GM23338 (cell line): ENCODE results near the gene MND1. TPM values are rescaled to one million over a fixed set of nuclear protein-coding genes. Genes with fewer than 3 reads are reported as not detected.

Experiments
- ATAC-seq: fragments of 200-7000 bp; cut with Tn5 transposase; 3 replicates; pipeline ENCODE4 v1.9.1; 2020
- DNase-seq: peaks from one replicate; pipeline ENCODE4 v3.0.0-alpha.2; 2015; ENCODE audit warnings: low spot score
- H2AFZ ChIP-seq: fragments of 200-600 bp; sonication (generic); 2 replicates; pipeline ENCODE4 v1.8.0; 2016; ENCODE audit warnings: antibody characterized with exemption, mild to moderate bottlenecking, moderate library complexity
- H3F3A ChIP-seq: fragments of 200-600 bp; sonication (generic); replicated peaks from 2 replicates; pipeline ENCODE4 v1.8.0; 2017; ENCODE audit warnings: antibody characterized with exemption, mixed run types, low read depth
- H3K27ac ChIP-seq: fragments of 200-600 bp; sonication (generic); 2 replicates; pipeline ENCODE4 v1.6.1; 2016; ENCODE audit warnings: low read depth
- H3K27me3 ChIP-seq: fragments of 200-600 bp; sonication (generic); 2 replicates; pipeline ENCODE4 v1.8.0; 2016; ENCODE audit warnings: mild to moderate bottlenecking, mixed run types, moderate library complexity; ENCODE audit not compliant: insufficient read depth
- H3K36me3 ChIP-seq: fragments of 200-600 bp; sonication (generic); 2 replicates; pipeline ENCODE4 v1.8.0; 2016; ENCODE audit warnings: mild to moderate bottlenecking; ENCODE audit not compliant: insufficient read depth
- H3K4me1 ChIP-seq: fragments of 200-600 bp; sonication (generic); 2 replicates; pipeline ENCODE4 v1.8.0; 2016; ENCODE audit warnings: mild to moderate bottlenecking, moderate library complexity; ENCODE audit not compliant: insufficient read depth
- H3K4me2 ChIP-seq: fragments of 200-600 bp; sonication (generic); 2 replicates; pipeline ENCODE4 v1.7.1; 2017; ENCODE audit warnings: mixed run types
- H3K4me3 ChIP-seq: fragments of 200-600 bp; sonication (generic); 2 replicates; pipeline ENCODE4 v1.6.1; 2016; ENCODE audit warnings: mixed run types
- H3K79me2 ChIP-seq: fragments of 200-600 bp; sonication (generic); replicated peaks from 2 replicates; pipeline ENCODE4 v1.8.0; 2017; ENCODE audit warnings: mild to moderate bottlenecking; ENCODE audit not compliant: insufficient read depth
- H3K9me2 ChIP-seq: fragments of 200-600 bp; sonication (generic); 2 replicates; pipeline ENCODE4 v1.8.0; 2017; ENCODE audit not compliant: insufficient read depth
- H4K20me1 ChIP-seq: fragments of 200-600 bp; sonication (generic); replicated peaks from 2 replicates; pipeline ENCODE4 v1.8.0; 2017; ENCODE audit warnings: mild to moderate bottlenecking; ENCODE audit not compliant: insufficient read depth
- H3K27ac Mint-ChIP-seq: 2 replicates; pipeline ENCODE4 v1.8.0; 2020; ENCODE audit warnings: inconsistent platforms, mild to moderate bottlenecking, moderate library complexity, mixed read lengths
- H3K27me3 Mint-ChIP-seq: 3 replicates; pipeline ENCODE4 v1.8.0; 2022; ENCODE audit warnings: low read depth, mild to moderate bottlenecking, moderate library complexity, mixed read lengths, inconsistent platforms; ENCODE audit not compliant: insufficient read depth, poor library complexity
- H3K36me3 Mint-ChIP-seq: 3 replicates; pipeline ENCODE4 v1.8.0; 2021; ENCODE audit warnings: low read depth, mild to moderate bottlenecking, inconsistent platforms, moderate library complexity, mixed read lengths
- H3K4me1 Mint-ChIP-seq: 3 replicates; pipeline ENCODE4 v1.8.0; 2020; ENCODE audit warnings: mild to moderate bottlenecking, inconsistent platforms, mixed read lengths
- H3K4me3 Mint-ChIP-seq: 3 replicates; pipeline ENCODE4 v1.8.0; 2021; ENCODE audit warnings: moderate library complexity, mild to moderate bottlenecking, inconsistent platforms, mixed read lengths
- H3K9me3 Mint-ChIP-seq: 3 replicates; pipeline ENCODE4 v1.8.0; 2020; ENCODE audit warnings: moderate library complexity, mild to moderate bottlenecking, inconsistent platforms, mixed read lengths
- EZH2 ChIP-seq: fragments of 200-600 bp; sonication (generic); IDR thresholded peaks from one replicate; pipeline ENCODE4 v1.8.0; 2017; ENCODE audit warnings: antibody characterized with exemption, mild to moderate bottlenecking, low read depth; ENCODE audit not compliant: unreplicated experiment
- EZH2phosphoT487 ChIP-seq: fragments of 200-600 bp; sonication (generic); IDR thresholded peaks from one replicate; pipeline ENCODE4 v1.8.1; 2018; ENCODE audit warnings: antibody characterized with exemption; ENCODE audit not compliant: unreplicated experiment
- JUNB ChIP-seq: IDR thresholded peaks from one replicate; pipeline ENCODE4 v1.6.1; 2016; ENCODE audit warnings: antibody characterized with exemption; ENCODE audit not compliant: unreplicated experiment
- POLR2AphosphoS5 ChIP-seq: IDR thresholded peaks from 2 replicates; pipeline ENCODE4 v1.6.1; 2016; ENCODE audit warnings: antibody characterized with exemption, low read depth
- ZNF114 ChIP-seq: fragments of 250-450 bp; sonication (Bioruptor Pico); IDR thresholded peaks from 2 replicates; pipeline ENCODE4 v1.5.0; 2020; ENCODE audit warnings: mild to moderate bottlenecking, moderate library complexity
- ZNF331 ChIP-seq: fragments of 250-450 bp; sonication (Bioruptor Pico); IDR thresholded peaks from 2 replicates; pipeline ENCODE4 v1.5.0; 2020; ENCODE audit warnings: low read depth, mild to moderate bottlenecking, moderate library complexity
- polyA plus RNA-seq: library from polyadenylated mRNA; unstranded; fragments of >200 nt; fragmentation: Nextera tagmentation; extraction: Ambion mirVana; gene quantifications from 2 replicates; pipeline ENCODE4 v1.2.1, GENCODE V29; 2016
- total RNA-seq: library from RNA; depleted of rRNA; stranded (reverse); fragments of >200 nt; shearing (Covaris generic); gene quantifications from 2 replicates; pipeline ENCODE4 v1.2.3, GENCODE V29; 2014
- TF ChIP-seq, protein P1 (sequence below), 2 experiments: fragments of 200-600 bp in 1 of 2; sonication (generic) in 1 of 2; conservative IDR thresholded peaks; 2 replicates each; pipeline versions ENCODE4 v1.5.1 to v1.6.1; 2016 to 2017; ENCODE audit warnings: antibody characterized with exemption in 2 of 2, low read depth in 2 of 2, mild to moderate bottlenecking in 2 of 2, moderate library complexity in 1 of 2
- TF ChIP-seq, protein P2 (sequence below): IDR thresholded peaks from 2 replicates; pipeline ENCODE4 v1.6.1; 2016; ENCODE audit warnings: antibody characterized with exemption

Gene MND1
- total and polyA plus RNA-seq, 2 experiments from 2014 or later, result 22.5 to 63.5 TPM

DNA sequence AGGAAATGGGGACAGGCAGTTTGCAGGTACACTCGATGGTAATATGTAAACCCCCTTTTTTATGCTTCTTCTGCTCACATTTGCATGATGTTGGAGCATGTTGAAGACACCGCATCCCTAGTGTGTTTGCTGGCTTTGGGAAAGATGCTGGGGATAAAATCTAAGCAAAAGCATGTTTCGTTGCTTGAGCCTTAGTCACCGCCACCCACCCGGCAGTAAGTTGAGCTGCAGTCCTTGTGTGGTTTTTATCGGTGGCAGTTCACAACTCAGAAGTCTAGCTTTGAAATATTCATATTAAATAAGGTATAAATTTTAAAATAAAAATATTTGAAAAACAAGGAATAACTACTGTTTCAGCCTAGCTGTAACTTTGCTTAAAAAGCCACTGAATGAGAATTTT is 21.7 kb upstream of the MND1 start:
- no peaks in the 10 kb centered on the region for H3K9me2 ChIP-seq
- no peak overlapping the region for H3K4me3 ChIP-seq
- Mint-ChIP-seq H3K4me3 (no peak overlapping the region), H3K36me3 (peaks cover 11% of the 10 kb centered on the region), H3K9me3 (no peaks in the 10 kb centered on the region), H3K4me1 (peaks cover under 1% of the 10 kb centered on the region; the same call in 2 of the 3 replicates), H3K27ac (no peak overlapping the region), H3K27me3 (peaks cover 3% of the 10 kb centered on the region)
- H3K27ac ChIP-seq, result no peak overlapping the region
- H3K79me2 ChIP-seq, result no peaks in the 10 kb centered on the region
- H3F3A ChIP-seq, result no peaks in the 10 kb centered on the region
- no peak overlapping the region for H3K4me2 ChIP-seq
- H3K36me3 ChIP-seq, result peaks cover 3% of the 10 kb centered on the region; the same call in 1 of the 2 replicates
- H3K4me1 ChIP-seq, result 0 out of 2 replicates have a peak, but pooled peaks cover under 1% of the 10 kb centered on the region
- H3K27me3 ChIP-seq, result no peaks in the 10 kb centered on the region
- no peaks in the 10 kb centered on the region for H4K20me1 ChIP-seq
- H2AFZ ChIP-seq, result no peak overlapping the region
- TF ChIP-seq, protein P1, sequence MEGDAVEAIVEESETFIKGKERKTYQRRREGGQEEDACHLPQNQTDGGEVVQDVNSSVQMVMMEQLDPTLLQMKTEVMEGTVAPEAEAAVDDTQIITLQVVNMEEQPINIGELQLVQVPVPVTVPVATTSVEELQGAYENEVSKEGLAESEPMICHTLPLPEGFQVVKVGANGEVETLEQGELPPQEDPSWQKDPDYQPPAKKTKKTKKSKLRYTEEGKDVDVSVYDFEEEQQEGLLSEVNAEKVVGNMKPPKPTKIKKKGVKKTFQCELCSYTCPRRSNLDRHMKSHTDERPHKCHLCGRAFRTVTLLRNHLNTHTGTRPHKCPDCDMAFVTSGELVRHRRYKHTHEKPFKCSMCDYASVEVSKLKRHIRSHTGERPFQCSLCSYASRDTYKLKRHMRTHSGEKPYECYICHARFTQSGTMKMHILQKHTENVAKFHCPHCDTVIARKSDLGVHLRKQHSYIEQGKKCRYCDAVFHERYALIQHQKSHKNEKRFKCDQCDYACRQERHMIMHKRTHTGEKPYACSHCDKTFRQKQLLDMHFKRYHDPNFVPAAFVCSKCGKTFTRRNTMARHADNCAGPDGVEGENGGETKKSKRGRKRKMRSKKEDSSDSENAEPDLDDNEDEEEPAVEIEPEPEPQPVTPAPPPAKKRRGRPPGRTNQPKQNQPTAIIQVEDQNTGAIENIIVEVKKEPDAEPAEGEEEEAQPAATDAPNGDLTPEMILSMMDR (conservative IDR thresholded peaks at IDR 0.05; ENCODE audit: low read depth in 2 of 2), result no peak
- TF ChIP-seq JUNB (no peak), EZH2phosphoT487 (no peak), POLR2AphosphoS5 (no peak), EZH2 (no peak)
- TF ChIP-seq, protein P2, sequence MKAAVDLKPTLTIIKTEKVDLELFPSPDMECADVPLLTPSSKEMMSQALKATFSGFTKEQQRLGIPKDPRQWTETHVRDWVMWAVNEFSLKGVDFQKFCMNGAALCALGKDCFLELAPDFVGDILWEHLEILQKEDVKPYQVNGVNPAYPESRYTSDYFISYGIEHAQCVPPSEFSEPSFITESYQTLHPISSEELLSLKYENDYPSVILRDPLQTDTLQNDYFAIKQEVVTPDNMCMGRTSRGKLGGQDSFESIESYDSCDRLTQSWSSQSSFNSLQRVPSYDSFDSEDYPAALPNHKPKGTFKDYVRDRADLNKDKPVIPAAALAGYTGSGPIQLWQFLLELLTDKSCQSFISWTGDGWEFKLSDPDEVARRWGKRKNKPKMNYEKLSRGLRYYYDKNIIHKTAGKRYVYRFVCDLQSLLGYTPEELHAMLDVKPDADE, result no peak
- ATAC-seq (no peak), DNase-seq (no peak)

DNA sequence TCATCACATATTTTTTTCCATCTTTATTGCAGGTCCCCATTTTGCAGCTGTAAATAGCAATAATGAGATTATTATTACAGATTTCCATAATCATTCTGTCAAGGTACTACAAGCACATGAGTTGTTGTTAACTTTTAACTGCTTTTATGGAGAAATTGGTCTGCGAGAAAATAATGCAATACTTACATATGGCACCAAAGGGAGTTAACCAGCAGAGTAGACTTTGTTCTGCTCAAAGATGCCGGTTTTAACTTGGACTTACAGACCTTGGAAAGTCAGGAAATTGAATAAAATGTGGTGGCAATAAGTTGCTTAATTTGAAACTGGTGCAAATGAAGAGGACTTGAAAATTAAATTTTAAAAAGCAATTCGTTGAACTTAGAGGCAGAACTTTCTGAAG is 20.4 kb upstream of the MND1 start:
- ATAC-seq (no peak), DNase-seq (no peak)
- Mint-ChIP-seq H3K9me3 (no peaks in the 10 kb centered on the region), H3K4me1 (peaks cover 6% of the 10 kb centered on the region), H3K36me3 (peaks cover 7% of the 10 kb centered on the region), H3K4me3 (no peak overlapping the region), H3K27me3 (peaks cover 3% of the 10 kb centered on the region), H3K27ac (no peak overlapping the region)
- Histone ChIP-seq H3K4me1 (peaks cover 10% of the 10 kb centered on the region; the same call in 1 of the 2 replicates), H3K79me2 (no peaks in the 10 kb centered on the region), H3K27ac (no peak overlapping the region), H3K9me2 (no peaks in the 10 kb centered on the region), H3K4me3 (no peak overlapping the region), H3F3A (no peaks in the 10 kb centered on the region), H3K36me3 (peaks cover 3% of the 10 kb centered on the region; the same call in 1 of the 2 replicates), H4K20me1 (no peaks in the 10 kb centered on the region), H3K4me2 (no peak overlapping the region), H3K27me3 (no peaks in the 10 kb centered on the region), H2AFZ (no peak overlapping the region)
- TF ChIP-seq ZNF331 (no peak), ZNF114 (CRISPR knock-in tag) (no peak), EZH2phosphoT487 (no peak)
- TF ChIP-seq, protein P2, result no peak
- TF ChIP-seq, protein P1 (conservative IDR thresholded peaks at IDR 0.05; ENCODE audit: low read depth in 2 of 2), result no peak
